SK-N-SH (cell line): Measurements from ENCODE around the gene DCUN1D5. TPM values are rescaled to one million over a fixed set of nuclear protein-coding genes. Genes with fewer than 3 reads are reported as not detected.
"Not testable (repeated sequence)": the region's sequence is repeated elsewhere in the genome, so short reads cannot be mapped to it uniquely, and the experiment has no call there.

Source experiments
- CTCF ChIA-PET: fragments of 300-600, 350-600 bp; formaldehyde crosslinking; extraction: SDS; loops from one replicate; lab custom pipeline; 2021; lab: Yijun Ruan, JAX
- POLR2A ChIA-PET: fragments of 350-600 bp; sonication (Branson Sonifier 250); formaldehyde crosslinking; extraction: SDS; loops from one replicate; lab custom pipeline; 2020; ENCODE audit warnings: antibody characterized with exemption, inconsistent platforms; lab: Yijun Ruan, JAX
- DNase-seq: peaks from one replicate; pipeline ENCODE4 v3.0.0; 2012
- H2AFZ ChIP-seq: fragments of 200-600 bp; sonication (generic); 2 replicates; pipeline ENCODE4 v1.8.1; 2016; ENCODE audit warnings: antibody characterized with exemption, mild to moderate bottlenecking, low read depth
- H3F3A ChIP-seq: fragments of 200-600 bp; sonication (generic); replicated peaks from 2 replicates; pipeline ENCODE3; 2016; ENCODE audit warnings: antibody characterized with exemption, mild to moderate bottlenecking; ENCODE audit not compliant: insufficient read depth
- H3K27ac ChIP-seq, 2 experiments: fragments of 200-500 bp in 1 of 2; fragments of 200-600 bp in 1 of 2; sonication (Bioruptor generic) in 1 of 2; sonication (generic), shearing (Covaris generic) in 1 of 2; 2 replicates each; pipeline versions ENCODE4 v1.5.1 to v1.6.1; 2014 to 2016; ENCODE audit warnings: low read depth in 2 of 2, inconsistent platforms in 1 of 2, low read length in 1 of 2, mild to moderate bottlenecking in 1 of 2, mixed read lengths in 1 of 2
- H3K27me3 ChIP-seq: fragments of 200-600 bp; sonication (generic), shearing (Covaris generic); 2 replicates; pipeline ENCODE4 v1.6.1; 2016; ENCODE audit warnings: mixed run types; ENCODE audit not compliant: insufficient read depth
- H3K36me3 ChIP-seq, 2 experiments: fragments of 200-500 bp in 1 of 2; fragments of 200-600 bp in 1 of 2; sonication (Bioruptor generic) in 1 of 2; sonication (generic) in 1 of 2; replicated peaks in 1 of 2; 2 replicates each; pipeline versions ENCODE3 to v1.5.1; 2014 to 2016; ENCODE audit warnings: low read length in 1 of 2, mild to moderate bottlenecking in 1 of 2; ENCODE audit not compliant: insufficient read depth in 2 of 2, control insufficient read depth in 1 of 2
- H3K4me1 ChIP-seq, 2 experiments: fragments of 200-500 bp in 1 of 2; fragments of 200-600 bp in 1 of 2; sonication (Bioruptor generic) in 1 of 2; sonication (generic), shearing (Covaris generic) in 1 of 2; 2 replicates each; pipeline versions ENCODE4 v1.5.1 to v1.6.1; 2014 to 2016; ENCODE audit warnings: low read depth in 1 of 2, low read length in 1 of 2, mixed run types in 1 of 2; ENCODE audit not compliant: insufficient read depth in 2 of 2, control insufficient read depth in 1 of 2
- H3K4me2 ChIP-seq: fragments of 200-600 bp; sonication (generic), shearing (Covaris generic); 2 replicates; pipeline ENCODE4 v1.6.1; 2017; ENCODE audit warnings: mixed run types
- H3K4me3 ChIP-seq, 2 experiments: fragments of 200-500 bp in 1 of 2; fragments of 200-600 bp in 1 of 2; sonication (Bioruptor generic) in 1 of 2; sonication (generic), shearing (Covaris generic) in 1 of 2; 2 replicates each; pipeline versions ENCODE4 v1.5.1 to v1.8.1; 2014 to 2016; ENCODE audit warnings: low read depth in 2 of 2, inconsistent platforms in 1 of 2, low read length in 1 of 2, mild to moderate bottlenecking in 1 of 2, mixed read lengths in 1 of 2, moderate library complexity in 1 of 2
- H3K79me2 ChIP-seq: fragments of 200-600 bp; sonication (generic); 2 replicates; pipeline ENCODE4 v1.8.1; 2017; ENCODE audit warnings: mild to moderate bottlenecking; ENCODE audit not compliant: insufficient read depth
- H3K9ac ChIP-seq: fragments of 200-600 bp; sonication (generic); 2 replicates; pipeline ENCODE4 v1.6.1; 2017; ENCODE audit warnings: mixed run types
- H3K9me2 ChIP-seq: fragments of 200-600 bp; sonication (generic); 2 replicates; pipeline ENCODE4 v1.6.1; 2017; ENCODE audit warnings: mixed run types
- H3K9me3 ChIP-seq: fragments of 200-600 bp; sonication (generic); 2 replicates; pipeline ENCODE4 v1.6.1; 2017; ENCODE audit warnings: mixed run types, mild to moderate bottlenecking, moderate library complexity
- H4K20me1 ChIP-seq: fragments of 200-600 bp; sonication (generic); 2 replicates; pipeline ENCODE4 v1.6.1; 2017; ENCODE audit warnings: mild to moderate bottlenecking, mixed run types; ENCODE audit not compliant: insufficient read depth
- EZH2phosphoT487 ChIP-seq: fragments of 200-600 bp; sonication (generic); IDR thresholded peaks from 2 replicates; pipeline ENCODE4 v1.6.1; 2017; ENCODE audit warnings: low read depth, mixed run types, mild to moderate bottlenecking, antibody characterized with exemption, moderate library complexity, borderline replicate concordance
- GABPA ChIP-seq: IDR thresholded peaks from 2 replicates; pipeline ENCODE4 v1.4.0; 2012; ENCODE audit warnings: low read depth, mild to moderate bottlenecking
- IRF3 ChIP-seq: fragments of 150-350 bp; IDR thresholded peaks from 2 replicates; pipeline ENCODE4 v1.6.1; 2016; ENCODE audit warnings: mild to moderate bottlenecking, low read depth, low read length
- MEF2A ChIP-seq: IDR thresholded peaks from 2 replicates; pipeline ENCODE4 v1.4.0; 2012; ENCODE audit warnings: low read depth, borderline replicate concordance
- MXI1 ChIP-seq: IDR thresholded peaks from 2 replicates; pipeline ENCODE4 v1.6.1; 2012; ENCODE audit warnings: mild to moderate bottlenecking, low read depth, low read length, improper control_type of control experiment
- NFIC ChIP-seq: IDR thresholded peaks from 2 replicates; pipeline ENCODE4 v1.4.0; 2012; ENCODE audit warnings: borderline replicate concordance
- NRF1 ChIP-seq: IDR thresholded peaks from 2 replicates; pipeline ENCODE4 v1.6.1; 2012; ENCODE audit warnings: low read depth, mild to moderate bottlenecking, low read length
- PBX3 ChIP-seq: IDR thresholded peaks from 2 replicates; pipeline ENCODE4; 2012
- RAD21 ChIP-seq: IDR thresholded peaks from 2 replicates; pipeline ENCODE4 v1.6.1; 2012; ENCODE audit warnings: mild to moderate bottlenecking, low read length
- RXRA ChIP-seq: IDR thresholded peaks from 2 replicates; pipeline ENCODE4 v1.4.0; 2012; ENCODE audit warnings: low read depth, mild to moderate bottlenecking, borderline replicate concordance
- SIN3A ChIP-seq: IDR thresholded peaks from 2 replicates; pipeline ENCODE4 v1.6.1; 2012; ENCODE audit warnings: low read depth, mild to moderate bottlenecking, low read length, moderate library complexity, borderline replicate concordance
- TCF12 ChIP-seq: IDR thresholded peaks from 2 replicates; pipeline ENCODE4 v1.4.0; 2012
- TEAD4 ChIP-seq: IDR thresholded peaks from 2 replicates; pipeline ENCODE4 v1.4.0; 2012; ENCODE audit warnings: mild to moderate bottlenecking, borderline replicate concordance; ENCODE audit not compliant: insufficient read depth
- YY1 ChIP-seq: IDR thresholded peaks from 2 replicates; pipeline ENCODE4 v1.4.0; 2012; ENCODE audit warnings: low read depth, mild to moderate bottlenecking
- WGBS: methylation state at CpG from one replicate; pipeline ENCODE4 v1.1.6; 2017; ENCODE audit warnings: low lambda C conversion rate; 5-methylcytosine and 5-hydroxymethylcytosine counted together
- polyA plus RNA-seq, 3 experiments: library from polyadenylated mRNA; depleted of rRNA; stranded (reverse); fragments of >200 nt; gene quantifications; 2 replicates each; pipeline ENCODE4 v1.2.3, GENCODE V29; 2012
- TF ChIP-seq, protein P1 (sequence below): IDR thresholded peaks from 2 replicates; pipeline ENCODE4 v1.4.0; 2012; ENCODE audit warnings: low read depth, borderline replicate concordance
- TF ChIP-seq, protein P2 (sequence below): IDR thresholded peaks from 2 replicates; pipeline ENCODE4 v1.4.0; 2012; ENCODE audit warnings: low read depth

Gene DCUN1D5
- polyA plus RNA-seq, 1 of the 3 experiments (the other 2 are of a cell fraction) = 33.1 TPM

DNA sequence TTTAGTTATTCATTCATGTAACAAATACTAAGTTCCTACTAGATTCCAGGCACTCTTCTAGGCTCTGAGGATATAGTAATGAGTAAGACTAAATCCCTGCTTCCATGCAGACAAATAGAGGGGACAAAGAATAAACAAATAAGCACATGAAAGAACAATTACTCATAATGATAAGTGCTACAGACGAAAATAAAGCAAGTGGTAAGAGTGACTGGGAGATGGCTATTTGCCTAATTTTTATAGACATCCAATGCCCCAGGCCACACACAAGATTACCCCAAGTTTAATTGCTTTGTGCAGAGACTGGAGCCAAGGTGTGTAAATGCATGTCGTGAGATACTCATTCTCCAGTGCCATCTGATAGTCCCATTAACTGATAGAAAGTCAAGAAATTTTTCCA is 62.6 kb downstream of the DCUN1D5 start:
- no peaks in the 10 kb centered on the region for H4K20me1 ChIP-seq
- no peaks in the 10 kb centered on the region for H3K79me2 ChIP-seq
- no peak for DNase-seq
- H3K27ac ChIP-seq = no peak overlapping the region
- CTCF ChIA-PET = no interaction called here
- no peaks in the 10 kb centered on the region for H3K9me3 ChIP-seq
- TF ChIP-seq MXI1 (no peak), EZH2phosphoT487 (no peak), RAD21 (no peak), SIN3A (no peak), NFIC (no peak)
- TF ChIP-seq, protein P1, sequence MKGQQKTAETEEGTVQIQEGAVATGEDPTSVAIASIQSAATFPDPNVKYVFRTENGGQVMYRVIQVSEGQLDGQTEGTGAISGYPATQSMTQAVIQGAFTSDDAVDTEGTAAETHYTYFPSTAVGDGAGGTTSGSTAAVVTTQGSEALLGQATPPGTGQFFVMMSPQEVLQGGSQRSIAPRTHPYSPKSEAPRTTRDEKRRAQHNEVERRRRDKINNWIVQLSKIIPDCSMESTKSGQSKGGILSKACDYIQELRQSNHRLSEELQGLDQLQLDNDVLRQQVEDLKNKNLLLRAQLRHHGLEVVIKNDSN = no peak
- no peak overlapping the region for H3K9ac ChIP-seq
- H3K4me1 ChIP-seq = no peaks in the 10 kb centered on the region; a peak in 1 of 4 replicates
- H3K4me2 ChIP-seq = no peak overlapping the region
- WGBS = 55% methylated on average over 2 of the region's 2 CpGs
- no peaks in the 10 kb centered on the region for H3K9me2 ChIP-seq
- no peaks in the 10 kb centered on the region for H3K27me3 ChIP-seq
- H3K36me3 ChIP-seq = no peaks in the 10 kb centered on the region
- POLR2A ChIA-PET = no interaction called here
- H3K4me3 ChIP-seq = no peak overlapping the region
- peaks cover 10% of the 10 kb centered on the region for H3F3A ChIP-seq
- no peak overlapping the region for H2AFZ ChIP-seq

- peaks cover 14% of the 10 kb centered on the region for H3F3A ChIP-seq
- H3K9me2 ChIP-seq, H3K4me1 ChIP-seq, H3K4me3 ChIP-seq, CTCF ChIA-PET, DNase-seq, H2AFZ ChIP-seq, H3K27ac ChIP-seq, H3K9me3 ChIP-seq, POLR2A ChIA-PET, H4K20me1 ChIP-seq, H3K27me3 ChIP-seq, H3K36me3 ChIP-seq, H3K79me2 ChIP-seq, H3K9ac ChIP-seq, H3K4me2 ChIP-seq: not testable (repeated sequence)
- 58% methylated on average over 5 of the region's 7 CpGs for WGBS
Measured at GRCh38 chr11:103028304-103029020, 63.5 kb downstream of the DCUN1D5 start.

GRCh38 chr11:103024086-103024485 is 67.9 kb downstream of the DCUN1D5 start:
- no peak for DNase-seq
- Histone ChIP-seq H3K36me3 (peaks cover 0 to 4% of the 10 kb centered on the region in 2 experiments), H3K27me3 (no peaks in the 10 kb centered on the region), H2AFZ (no peak overlapping the region), H3K9me3 (peaks cover 4% of the 10 kb centered on the region; the same call in 1 of the 2 replicates), H3K4me1 (no peaks in the 10 kb centered on the region; a peak in 1 of 4 replicates), H3K27ac (no peak overlapping the region), H3K4me2 (no peak overlapping the region), H4K20me1 (no peaks in the 10 kb centered on the region), H3K9me2 (no peaks in the 10 kb centered on the region), H3K9ac (no peak overlapping the region), H3K4me3 (no peak overlapping the region), H3F3A (peaks cover 14% of the 10 kb centered on the region), H3K79me2 (no peaks in the 10 kb centered on the region)
- TF ChIP-seq GABPA (no peak), SIN3A (no peak), IRF3 (no peak), NRF1 (no peak), TCF12 (0 out of 2 replicates have a peak, but pooled peaks have one; percentile 26), TEAD4 (no peak), PBX3 (peak; percentile 44), RXRA (no peak), YY1 (no peak), MEF2A (no peak), MXI1 (no peak), NFIC (no peak), EZH2phosphoT487 (no peak)
- TF ChIP-seq, protein P2, sequence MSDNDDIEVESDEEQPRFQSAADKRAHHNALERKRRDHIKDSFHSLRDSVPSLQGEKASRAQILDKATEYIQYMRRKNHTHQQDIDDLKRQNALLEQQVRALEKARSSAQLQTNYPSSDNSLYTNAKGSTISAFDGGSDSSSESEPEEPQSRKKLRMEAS = no peak
- TF ChIP-seq, protein P1 = no peak
- CTCF ChIA-PET = no interaction called here
- WGBS = 68% methylated on average over 3 of the region's 3 CpGs
- POLR2A ChIA-PET = no interaction called here
